Spleen (tissue), 7 donors: Measurements from ENCODE around the gene PHB1.
"Not testable (repeated sequence)": the region's sequence is repeated elsewhere in the genome, so short reads cannot be mapped to it uniquely, and the experiment has no call there.

Experiments used
- POLR2A ChIP-seq, 3 donors: fragments of 450-650 bp; IDR thresholded peaks; one replicate each; pipeline ENCODE4 v1.5.1; 2017; ENCODE audit warnings: antibody characterized with exemption in 3 of 3, mild to moderate bottlenecking in 1 of 3
- POLR2AphosphoS5 ChIP-seq, 3 donors: sonication (generic); formaldehyde crosslinking; IDR thresholded peaks; one replicate each; pipeline ENCODE4 v1.5.1; 2017; ENCODE audit warnings: antibody characterized with exemption in 3 of 3
- TF ChIP-seq, protein P1 (sequence below), 11 experiments: fragments of 200-600 bp in 7 of 11; fragments of 450-650 bp in 4 of 11; sonication (generic) in 4 of 11; IDR thresholded peaks in 8 of 11; conservative IDR thresholded peaks in 3 of 11; 1 replicate in 7 of 11; 2 replicates in 4 of 11; pipeline versions ENCODE4 v1.4.0 to v1.8.0; 2016 to 2021; ENCODE audit warnings: antibody characterized with exemption in 11 of 11, inconsistent platforms in 4 of 11, mild to moderate bottlenecking in 1 of 11
- donor health status: DM: no; HTN: no; CAD: no; lungs with moderate emphysema.
- donor health status: DM: no; HTN: no; CAD: no.
- donor health status: DM: no; HTN: no; CAD: no.

DNA sequence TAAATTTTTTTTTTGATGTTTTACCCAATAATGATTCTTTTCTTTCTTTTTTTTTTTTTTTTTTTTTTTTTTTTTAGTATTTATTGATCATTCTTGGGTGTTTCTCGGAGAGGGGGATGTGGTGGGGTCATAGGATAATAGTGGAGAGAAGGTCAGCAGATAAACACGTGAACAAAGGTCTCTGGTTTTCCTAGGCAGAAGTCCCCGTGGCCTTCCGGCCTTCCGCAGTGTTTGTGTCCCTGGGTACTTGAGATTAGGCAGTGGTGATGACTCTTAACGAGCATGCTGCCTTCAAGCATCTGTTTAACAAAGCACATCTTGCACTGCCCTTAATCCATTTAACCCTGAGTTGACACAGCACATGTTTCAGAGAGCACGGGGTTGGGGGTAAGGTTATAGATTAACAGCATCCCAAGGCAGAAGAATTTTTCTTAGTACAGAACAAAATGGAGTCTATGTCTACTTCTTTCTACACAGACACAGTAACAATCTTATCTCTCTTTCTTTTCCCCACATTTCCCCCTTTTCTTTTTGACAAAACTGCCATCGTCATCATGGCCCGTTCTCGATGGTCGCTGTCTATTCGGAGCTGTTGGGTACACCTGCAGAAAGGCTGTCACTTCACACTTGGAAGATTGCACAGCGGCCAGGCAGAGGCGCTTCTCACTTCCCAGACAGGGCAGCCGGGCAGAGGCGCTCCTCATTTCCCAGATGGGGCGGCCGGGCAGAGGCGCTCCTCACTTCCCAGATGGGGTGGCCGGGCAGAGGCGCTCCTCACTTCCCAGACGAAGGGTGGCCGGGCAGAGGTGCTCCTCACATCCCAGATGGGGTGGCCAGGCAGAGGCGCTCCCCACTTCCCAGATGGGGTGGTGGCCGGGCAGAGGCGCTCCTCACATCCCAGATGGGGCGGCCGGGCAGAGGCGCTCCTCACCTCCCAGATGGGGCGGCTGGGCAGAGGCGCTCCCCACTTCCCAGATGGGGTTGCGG lies 4.4 kb upstream of the PHB1 start:
- TF ChIP-seq, protein P1, sequence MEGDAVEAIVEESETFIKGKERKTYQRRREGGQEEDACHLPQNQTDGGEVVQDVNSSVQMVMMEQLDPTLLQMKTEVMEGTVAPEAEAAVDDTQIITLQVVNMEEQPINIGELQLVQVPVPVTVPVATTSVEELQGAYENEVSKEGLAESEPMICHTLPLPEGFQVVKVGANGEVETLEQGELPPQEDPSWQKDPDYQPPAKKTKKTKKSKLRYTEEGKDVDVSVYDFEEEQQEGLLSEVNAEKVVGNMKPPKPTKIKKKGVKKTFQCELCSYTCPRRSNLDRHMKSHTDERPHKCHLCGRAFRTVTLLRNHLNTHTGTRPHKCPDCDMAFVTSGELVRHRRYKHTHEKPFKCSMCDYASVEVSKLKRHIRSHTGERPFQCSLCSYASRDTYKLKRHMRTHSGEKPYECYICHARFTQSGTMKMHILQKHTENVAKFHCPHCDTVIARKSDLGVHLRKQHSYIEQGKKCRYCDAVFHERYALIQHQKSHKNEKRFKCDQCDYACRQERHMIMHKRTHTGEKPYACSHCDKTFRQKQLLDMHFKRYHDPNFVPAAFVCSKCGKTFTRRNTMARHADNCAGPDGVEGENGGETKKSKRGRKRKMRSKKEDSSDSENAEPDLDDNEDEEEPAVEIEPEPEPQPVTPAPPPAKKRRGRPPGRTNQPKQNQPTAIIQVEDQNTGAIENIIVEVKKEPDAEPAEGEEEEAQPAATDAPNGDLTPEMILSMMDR (IDR thresholded peaks at IDR 0.05 in 8 of 11, conservative IDR thresholded peaks at IDR 0.05 in 3 of 11) = not testable (repeated sequence)
- not testable (repeated sequence) for TF ChIP-seq POLR2AphosphoS5, POLR2A (IDR thresholded peaks at IDR 0.05)
